ENCODE data around the gene PITHD1.

DNA sequence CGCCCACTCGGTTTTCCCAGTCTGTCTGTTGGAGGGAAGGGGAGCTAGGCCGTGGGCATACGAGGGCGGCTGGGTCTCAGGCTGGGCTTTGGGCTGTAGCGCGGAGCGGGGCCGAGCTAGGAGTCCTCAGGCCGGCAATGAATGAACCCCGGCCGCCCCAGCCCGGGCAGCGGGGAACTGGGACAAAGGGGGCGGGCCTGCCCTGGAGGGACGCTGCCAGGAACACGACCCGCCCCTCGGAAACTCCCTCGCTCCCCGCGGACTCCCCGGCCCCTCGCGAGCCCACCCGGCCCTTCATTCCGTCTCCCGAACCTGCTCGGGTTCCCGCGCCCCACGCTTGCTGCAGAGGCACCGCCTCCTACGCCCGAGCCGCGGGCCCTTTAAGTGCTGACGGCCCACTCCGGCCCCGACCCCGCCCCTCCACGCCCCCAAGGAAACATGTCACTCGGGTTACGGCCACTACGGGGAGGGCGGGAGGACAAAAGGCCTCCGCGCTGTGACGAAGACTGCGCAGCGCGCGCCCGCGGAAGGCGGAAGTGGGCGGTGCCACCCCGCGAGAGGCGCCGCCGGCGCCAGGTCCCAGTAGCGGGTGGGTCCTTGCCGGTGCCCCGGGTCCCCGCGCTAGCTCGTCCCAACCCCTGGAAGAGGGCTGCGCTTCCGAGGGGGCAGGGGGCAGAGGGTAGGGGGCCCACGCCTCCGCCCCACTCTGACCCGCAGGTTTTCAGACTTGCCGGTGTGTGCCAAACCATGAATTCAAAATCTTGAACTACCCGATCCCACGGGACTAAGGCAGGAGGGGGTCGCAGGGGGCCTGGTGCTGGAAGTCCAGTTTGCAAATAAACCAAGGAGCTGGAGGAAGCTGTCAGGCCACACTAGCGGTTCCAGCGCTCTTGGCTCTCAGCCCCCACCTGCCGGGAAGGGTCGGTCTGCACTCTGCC lies 22.5 kb downstream of the PITHD1 start, which contains the start of gene GALE:
- TF ChIP-seq, protein P1, sequence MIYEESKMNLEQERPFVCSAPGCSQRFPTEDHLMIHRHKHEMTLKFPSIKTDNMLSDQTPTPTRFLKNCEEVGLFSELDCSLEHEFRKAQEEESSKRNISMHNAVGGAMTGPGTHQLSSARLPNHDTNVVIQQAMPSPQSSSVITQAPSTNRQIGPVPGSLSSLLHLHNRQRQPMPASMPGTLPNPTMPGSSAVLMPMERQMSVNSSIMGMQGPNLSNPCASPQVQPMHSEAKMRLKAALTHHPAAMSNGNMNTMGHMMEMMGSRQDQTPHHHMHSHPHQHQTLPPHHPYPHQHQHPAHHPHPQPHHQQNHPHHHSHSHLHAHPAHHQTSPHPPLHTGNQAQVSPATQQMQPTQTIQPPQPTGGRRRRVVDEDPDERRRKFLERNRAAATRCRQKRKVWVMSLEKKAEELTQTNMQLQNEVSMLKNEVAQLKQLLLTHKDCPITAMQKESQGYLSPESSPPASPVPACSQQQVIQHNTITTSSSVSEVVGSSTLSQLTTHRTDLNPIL (CRISPR knock-in tag; IDR thresholded peaks at IDR 0.05; ENCODE audit: low read depth) = no peak
- TF ChIP-seq PPARA (CRISPR knock-in tag; IDR thresholded peaks at IDR 0.05; ENCODE audit: borderline replicate concordance) (no peak), ESRRG (CRISPR knock-in tag; IDR thresholded peaks at IDR 0.05) (no peak), PATZ1 (CRISPR knock-in tag; IDR thresholded peaks at IDR 0.05; ENCODE audit: borderline replicate concordance) (no peak), ZNF565 (CRISPR knock-in tag; conservative IDR thresholded peaks at IDR 0.05; ENCODE audit: low read depth) (no peak), SNAI2 (CRISPR knock-in tag; IDR thresholded peaks at IDR 0.05) (no peak), RARB (CRISPR knock-in tag; IDR thresholded peaks at IDR 0.05) (no peak), ZC3H10 (CRISPR knock-in tag; IDR thresholded peaks at IDR 0.05) (no peak), BACH2 (CRISPR knock-in tag; IDR thresholded peaks at IDR 0.05; ENCODE audit: borderline replicate concordance) (no peak)

Measured in SK-N-SH treated with all-trans-retinoic acid at 6 μM for 48 hours (cell line).